GM23338 (cell line): ENCODE data around the gene SELE. TPM values are rescaled to one million over a fixed set of nuclear protein-coding genes. Genes with fewer than 3 reads are reported as not detected.

Experiments used
- ATAC-seq: fragments of 200-7000 bp; cut with Tn5 transposase; 3 replicates; pipeline ENCODE4 v1.9.1; 2020
- DNase-seq: peaks from one replicate; pipeline ENCODE4 v3.0.0-alpha.2; 2015; ENCODE audit warnings: low spot score
- H2AFZ ChIP-seq: fragments of 200-600 bp; sonication (generic); 2 replicates; pipeline ENCODE4 v1.8.0; 2016; ENCODE audit warnings: antibody characterized with exemption, mild to moderate bottlenecking, moderate library complexity
- H3F3A ChIP-seq: fragments of 200-600 bp; sonication (generic); replicated peaks from 2 replicates; pipeline ENCODE4 v1.8.0; 2017; ENCODE audit warnings: antibody characterized with exemption, mixed run types, low read depth
- H3K27ac ChIP-seq: fragments of 200-600 bp; sonication (generic); 2 replicates; pipeline ENCODE4 v1.6.1; 2016; ENCODE audit warnings: low read depth
- H3K27me3 ChIP-seq: fragments of 200-600 bp; sonication (generic); 2 replicates; pipeline ENCODE4 v1.8.0; 2016; ENCODE audit warnings: mild to moderate bottlenecking, mixed run types, moderate library complexity; ENCODE audit not compliant: insufficient read depth
- H3K36me3 ChIP-seq: fragments of 200-600 bp; sonication (generic); 2 replicates; pipeline ENCODE4 v1.8.0; 2016; ENCODE audit warnings: mild to moderate bottlenecking; ENCODE audit not compliant: insufficient read depth
- H3K4me1 ChIP-seq: fragments of 200-600 bp; sonication (generic); 2 replicates; pipeline ENCODE4 v1.8.0; 2016; ENCODE audit warnings: mild to moderate bottlenecking, moderate library complexity; ENCODE audit not compliant: insufficient read depth
- H3K4me2 ChIP-seq: fragments of 200-600 bp; sonication (generic); 2 replicates; pipeline ENCODE4 v1.7.1; 2017; ENCODE audit warnings: mixed run types
- H3K4me3 ChIP-seq: fragments of 200-600 bp; sonication (generic); 2 replicates; pipeline ENCODE4 v1.6.1; 2016; ENCODE audit warnings: mixed run types
- H3K79me2 ChIP-seq: fragments of 200-600 bp; sonication (generic); replicated peaks from 2 replicates; pipeline ENCODE4 v1.8.0; 2017; ENCODE audit warnings: mild to moderate bottlenecking; ENCODE audit not compliant: insufficient read depth
- H3K9me2 ChIP-seq: fragments of 200-600 bp; sonication (generic); 2 replicates; pipeline ENCODE4 v1.8.0; 2017; ENCODE audit not compliant: insufficient read depth
- H4K20me1 ChIP-seq: fragments of 200-600 bp; sonication (generic); replicated peaks from 2 replicates; pipeline ENCODE4 v1.8.0; 2017; ENCODE audit warnings: mild to moderate bottlenecking; ENCODE audit not compliant: insufficient read depth
- H3K27ac Mint-ChIP-seq: 2 replicates; pipeline ENCODE4 v1.8.0; 2020; ENCODE audit warnings: inconsistent platforms, mild to moderate bottlenecking, moderate library complexity, mixed read lengths
- H3K27me3 Mint-ChIP-seq: 3 replicates; pipeline ENCODE4 v1.8.0; 2022; ENCODE audit warnings: low read depth, mild to moderate bottlenecking, moderate library complexity, mixed read lengths, inconsistent platforms; ENCODE audit not compliant: insufficient read depth, poor library complexity
- H3K36me3 Mint-ChIP-seq: 3 replicates; pipeline ENCODE4 v1.8.0; 2021; ENCODE audit warnings: low read depth, mild to moderate bottlenecking, inconsistent platforms, moderate library complexity, mixed read lengths
- H3K4me1 Mint-ChIP-seq: 3 replicates; pipeline ENCODE4 v1.8.0; 2020; ENCODE audit warnings: mild to moderate bottlenecking, inconsistent platforms, mixed read lengths
- H3K4me3 Mint-ChIP-seq: 3 replicates; pipeline ENCODE4 v1.8.0; 2021; ENCODE audit warnings: moderate library complexity, mild to moderate bottlenecking, inconsistent platforms, mixed read lengths
- H3K9me3 Mint-ChIP-seq: 3 replicates; pipeline ENCODE4 v1.8.0; 2020; ENCODE audit warnings: moderate library complexity, mild to moderate bottlenecking, inconsistent platforms, mixed read lengths
- CREB1 ChIP-seq: fragments of 250-450 bp; sonication (Bioruptor Pico); IDR thresholded peaks from 2 replicates; pipeline ENCODE4 v1.5.0; 2020; ENCODE audit warnings: low read depth, mild to moderate bottlenecking, moderate library complexity
- EZH2 ChIP-seq: fragments of 200-600 bp; sonication (generic); IDR thresholded peaks from one replicate; pipeline ENCODE4 v1.8.0; 2017; ENCODE audit warnings: antibody characterized with exemption, mild to moderate bottlenecking, low read depth; ENCODE audit not compliant: unreplicated experiment
- EZH2phosphoT487 ChIP-seq: fragments of 200-600 bp; sonication (generic); IDR thresholded peaks from one replicate; pipeline ENCODE4 v1.8.1; 2018; ENCODE audit warnings: antibody characterized with exemption; ENCODE audit not compliant: unreplicated experiment
- JUNB ChIP-seq: IDR thresholded peaks from one replicate; pipeline ENCODE4 v1.6.1; 2016; ENCODE audit warnings: antibody characterized with exemption; ENCODE audit not compliant: unreplicated experiment
- NANOG ChIP-seq: IDR thresholded peaks from 2 replicates; pipeline ENCODE4 v1.6.1; 2016; ENCODE audit warnings: antibody characterized with exemption, borderline replicate concordance
- POLR2AphosphoS5 ChIP-seq: IDR thresholded peaks from 2 replicates; pipeline ENCODE4 v1.6.1; 2016; ENCODE audit warnings: antibody characterized with exemption, low read depth
- STAT1 ChIP-seq: IDR thresholded peaks from one replicate; pipeline ENCODE4 v1.6.1; 2016; ENCODE audit warnings: antibody characterized with exemption; ENCODE audit not compliant: unreplicated experiment
- ZNF114 ChIP-seq: fragments of 250-450 bp; sonication (Bioruptor Pico); IDR thresholded peaks from 2 replicates; pipeline ENCODE4 v1.5.0; 2020; ENCODE audit warnings: mild to moderate bottlenecking, moderate library complexity
- ZNF331 ChIP-seq: fragments of 250-450 bp; sonication (Bioruptor Pico); IDR thresholded peaks from 2 replicates; pipeline ENCODE4 v1.5.0; 2020; ENCODE audit warnings: low read depth, mild to moderate bottlenecking, moderate library complexity
- polyA plus RNA-seq: library from polyadenylated mRNA; unstranded; fragments of >200 nt; fragmentation: Nextera tagmentation; extraction: Ambion mirVana; gene quantifications from 2 replicates; pipeline ENCODE4 v1.2.1, GENCODE V29; 2016
- total RNA-seq: library from RNA; depleted of rRNA; stranded (reverse); fragments of >200 nt; shearing (Covaris generic); gene quantifications from 2 replicates; pipeline ENCODE4 v1.2.3, GENCODE V29; 2014
- TF ChIP-seq, protein P1 (sequence below), 2 experiments: fragments of 200-600 bp in 1 of 2; sonication (generic) in 1 of 2; conservative IDR thresholded peaks; 2 replicates each; pipeline versions ENCODE4 v1.5.1 to v1.6.1; 2016 to 2017; ENCODE audit warnings: antibody characterized with exemption in 2 of 2, low read depth in 2 of 2, mild to moderate bottlenecking in 2 of 2, moderate library complexity in 1 of 2
- TF ChIP-seq, protein P2 (sequence below): IDR thresholded peaks from one replicate; pipeline ENCODE4 v1.6.1; 2018; ENCODE audit warnings: antibody characterized with exemption; ENCODE audit not compliant: unreplicated experiment
- TF ChIP-seq, protein P3 (sequence below): IDR thresholded peaks from 2 replicates; pipeline ENCODE4 v1.6.1; 2016; ENCODE audit warnings: antibody characterized with exemption
- TF ChIP-seq, protein P4 (sequence below): fragments of 250-450 bp; sonication (Bioruptor Pico); IDR thresholded peaks from 2 replicates; pipeline ENCODE4 v1.5.0; 2020; ENCODE audit warnings: mild to moderate bottlenecking, moderate library complexity

The SELE gene
- total and polyA plus RNA-seq, 2 experiments from 2014 or later: not detected

DNA sequence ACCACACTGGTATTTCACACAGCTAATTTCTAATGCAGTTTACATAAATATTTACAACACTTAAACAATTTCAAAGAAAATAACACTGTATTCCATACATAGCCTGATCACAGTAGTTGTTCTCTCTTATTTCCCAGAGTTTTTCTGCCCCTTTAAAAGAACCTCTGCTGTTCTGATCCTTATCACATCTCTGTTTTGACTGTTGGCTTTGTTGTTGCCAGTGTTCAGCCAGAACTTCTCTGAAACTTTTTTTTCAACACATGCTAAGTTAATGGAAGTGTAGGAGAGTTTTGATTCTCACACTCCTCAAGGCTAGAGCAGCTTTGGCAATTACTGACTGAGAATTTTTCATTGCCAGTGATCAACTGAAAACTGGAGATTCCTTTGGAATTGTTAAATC lies 11.1 kb downstream of the SELE start:
- no peak overlapping the region for H3K4me3 ChIP-seq
- no peaks in the 10 kb centered on the region for H3K79me2 ChIP-seq
- no peak for ATAC-seq
- H2AFZ ChIP-seq: no peak overlapping the region
- no peaks in the 10 kb centered on the region for H3K9me3 Mint-ChIP-seq
- DNase-seq: no peak
- H3K27ac ChIP-seq: no peak overlapping the region
- H3K9me2 ChIP-seq: peaks cover 5% of the 10 kb centered on the region; the same call in 1 of the 2 replicates
- H4K20me1 ChIP-seq: no peaks in the 10 kb centered on the region
- H3K4me1 ChIP-seq: no peaks in the 10 kb centered on the region
- no peaks in the 10 kb centered on the region for H3F3A ChIP-seq
- H3K4me3 Mint-ChIP-seq: no peak overlapping the region
- no peaks in the 10 kb centered on the region for H3K36me3 ChIP-seq
- no peak for TF ChIP-seq EZH2phosphoT487
- no peak for TF ChIP-seq CREB1 (CRISPR knock-in tag)
- TF ChIP-seq STAT1: no peak
- TF ChIP-seq, protein P1, sequence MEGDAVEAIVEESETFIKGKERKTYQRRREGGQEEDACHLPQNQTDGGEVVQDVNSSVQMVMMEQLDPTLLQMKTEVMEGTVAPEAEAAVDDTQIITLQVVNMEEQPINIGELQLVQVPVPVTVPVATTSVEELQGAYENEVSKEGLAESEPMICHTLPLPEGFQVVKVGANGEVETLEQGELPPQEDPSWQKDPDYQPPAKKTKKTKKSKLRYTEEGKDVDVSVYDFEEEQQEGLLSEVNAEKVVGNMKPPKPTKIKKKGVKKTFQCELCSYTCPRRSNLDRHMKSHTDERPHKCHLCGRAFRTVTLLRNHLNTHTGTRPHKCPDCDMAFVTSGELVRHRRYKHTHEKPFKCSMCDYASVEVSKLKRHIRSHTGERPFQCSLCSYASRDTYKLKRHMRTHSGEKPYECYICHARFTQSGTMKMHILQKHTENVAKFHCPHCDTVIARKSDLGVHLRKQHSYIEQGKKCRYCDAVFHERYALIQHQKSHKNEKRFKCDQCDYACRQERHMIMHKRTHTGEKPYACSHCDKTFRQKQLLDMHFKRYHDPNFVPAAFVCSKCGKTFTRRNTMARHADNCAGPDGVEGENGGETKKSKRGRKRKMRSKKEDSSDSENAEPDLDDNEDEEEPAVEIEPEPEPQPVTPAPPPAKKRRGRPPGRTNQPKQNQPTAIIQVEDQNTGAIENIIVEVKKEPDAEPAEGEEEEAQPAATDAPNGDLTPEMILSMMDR (conservative IDR thresholded peaks at IDR 0.05; ENCODE audit: low read depth in 2 of 2): no peak
- TF ChIP-seq ZNF114 (CRISPR knock-in tag): no peak
- TF ChIP-seq, protein P2, sequence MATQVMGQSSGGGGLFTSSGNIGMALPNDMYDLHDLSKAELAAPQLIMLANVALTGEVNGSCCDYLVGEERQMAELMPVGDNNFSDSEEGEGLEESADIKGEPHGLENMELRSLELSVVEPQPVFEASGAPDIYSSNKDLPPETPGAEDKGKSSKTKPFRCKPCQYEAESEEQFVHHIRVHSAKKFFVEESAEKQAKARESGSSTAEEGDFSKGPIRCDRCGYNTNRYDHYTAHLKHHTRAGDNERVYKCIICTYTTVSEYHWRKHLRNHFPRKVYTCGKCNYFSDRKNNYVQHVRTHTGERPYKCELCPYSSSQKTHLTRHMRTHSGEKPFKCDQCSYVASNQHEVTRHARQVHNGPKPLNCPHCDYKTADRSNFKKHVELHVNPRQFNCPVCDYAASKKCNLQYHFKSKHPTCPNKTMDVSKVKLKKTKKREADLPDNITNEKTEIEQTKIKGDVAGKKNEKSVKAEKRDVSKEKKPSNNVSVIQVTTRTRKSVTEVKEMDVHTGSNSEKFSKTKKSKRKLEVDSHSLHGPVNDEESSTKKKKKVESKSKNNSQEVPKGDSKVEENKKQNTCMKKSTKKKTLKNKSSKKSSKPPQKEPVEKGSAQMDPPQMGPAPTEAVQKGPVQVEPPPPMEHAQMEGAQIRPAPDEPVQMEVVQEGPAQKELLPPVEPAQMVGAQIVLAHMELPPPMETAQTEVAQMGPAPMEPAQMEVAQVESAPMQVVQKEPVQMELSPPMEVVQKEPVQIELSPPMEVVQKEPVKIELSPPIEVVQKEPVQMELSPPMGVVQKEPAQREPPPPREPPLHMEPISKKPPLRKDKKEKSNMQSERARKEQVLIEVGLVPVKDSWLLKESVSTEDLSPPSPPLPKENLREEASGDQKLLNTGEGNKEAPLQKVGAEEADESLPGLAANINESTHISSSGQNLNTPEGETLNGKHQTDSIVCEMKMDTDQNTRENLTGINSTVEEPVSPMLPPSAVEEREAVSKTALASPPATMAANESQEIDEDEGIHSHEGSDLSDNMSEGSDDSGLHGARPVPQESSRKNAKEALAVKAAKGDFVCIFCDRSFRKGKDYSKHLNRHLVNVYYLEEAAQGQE: no peak
- TF ChIP-seq EZH2: no peak
- TF ChIP-seq, protein P3, sequence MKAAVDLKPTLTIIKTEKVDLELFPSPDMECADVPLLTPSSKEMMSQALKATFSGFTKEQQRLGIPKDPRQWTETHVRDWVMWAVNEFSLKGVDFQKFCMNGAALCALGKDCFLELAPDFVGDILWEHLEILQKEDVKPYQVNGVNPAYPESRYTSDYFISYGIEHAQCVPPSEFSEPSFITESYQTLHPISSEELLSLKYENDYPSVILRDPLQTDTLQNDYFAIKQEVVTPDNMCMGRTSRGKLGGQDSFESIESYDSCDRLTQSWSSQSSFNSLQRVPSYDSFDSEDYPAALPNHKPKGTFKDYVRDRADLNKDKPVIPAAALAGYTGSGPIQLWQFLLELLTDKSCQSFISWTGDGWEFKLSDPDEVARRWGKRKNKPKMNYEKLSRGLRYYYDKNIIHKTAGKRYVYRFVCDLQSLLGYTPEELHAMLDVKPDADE: no peak
- TF ChIP-seq POLR2AphosphoS5: no peak
- TF ChIP-seq JUNB: no peak
- TF ChIP-seq, protein P4, sequence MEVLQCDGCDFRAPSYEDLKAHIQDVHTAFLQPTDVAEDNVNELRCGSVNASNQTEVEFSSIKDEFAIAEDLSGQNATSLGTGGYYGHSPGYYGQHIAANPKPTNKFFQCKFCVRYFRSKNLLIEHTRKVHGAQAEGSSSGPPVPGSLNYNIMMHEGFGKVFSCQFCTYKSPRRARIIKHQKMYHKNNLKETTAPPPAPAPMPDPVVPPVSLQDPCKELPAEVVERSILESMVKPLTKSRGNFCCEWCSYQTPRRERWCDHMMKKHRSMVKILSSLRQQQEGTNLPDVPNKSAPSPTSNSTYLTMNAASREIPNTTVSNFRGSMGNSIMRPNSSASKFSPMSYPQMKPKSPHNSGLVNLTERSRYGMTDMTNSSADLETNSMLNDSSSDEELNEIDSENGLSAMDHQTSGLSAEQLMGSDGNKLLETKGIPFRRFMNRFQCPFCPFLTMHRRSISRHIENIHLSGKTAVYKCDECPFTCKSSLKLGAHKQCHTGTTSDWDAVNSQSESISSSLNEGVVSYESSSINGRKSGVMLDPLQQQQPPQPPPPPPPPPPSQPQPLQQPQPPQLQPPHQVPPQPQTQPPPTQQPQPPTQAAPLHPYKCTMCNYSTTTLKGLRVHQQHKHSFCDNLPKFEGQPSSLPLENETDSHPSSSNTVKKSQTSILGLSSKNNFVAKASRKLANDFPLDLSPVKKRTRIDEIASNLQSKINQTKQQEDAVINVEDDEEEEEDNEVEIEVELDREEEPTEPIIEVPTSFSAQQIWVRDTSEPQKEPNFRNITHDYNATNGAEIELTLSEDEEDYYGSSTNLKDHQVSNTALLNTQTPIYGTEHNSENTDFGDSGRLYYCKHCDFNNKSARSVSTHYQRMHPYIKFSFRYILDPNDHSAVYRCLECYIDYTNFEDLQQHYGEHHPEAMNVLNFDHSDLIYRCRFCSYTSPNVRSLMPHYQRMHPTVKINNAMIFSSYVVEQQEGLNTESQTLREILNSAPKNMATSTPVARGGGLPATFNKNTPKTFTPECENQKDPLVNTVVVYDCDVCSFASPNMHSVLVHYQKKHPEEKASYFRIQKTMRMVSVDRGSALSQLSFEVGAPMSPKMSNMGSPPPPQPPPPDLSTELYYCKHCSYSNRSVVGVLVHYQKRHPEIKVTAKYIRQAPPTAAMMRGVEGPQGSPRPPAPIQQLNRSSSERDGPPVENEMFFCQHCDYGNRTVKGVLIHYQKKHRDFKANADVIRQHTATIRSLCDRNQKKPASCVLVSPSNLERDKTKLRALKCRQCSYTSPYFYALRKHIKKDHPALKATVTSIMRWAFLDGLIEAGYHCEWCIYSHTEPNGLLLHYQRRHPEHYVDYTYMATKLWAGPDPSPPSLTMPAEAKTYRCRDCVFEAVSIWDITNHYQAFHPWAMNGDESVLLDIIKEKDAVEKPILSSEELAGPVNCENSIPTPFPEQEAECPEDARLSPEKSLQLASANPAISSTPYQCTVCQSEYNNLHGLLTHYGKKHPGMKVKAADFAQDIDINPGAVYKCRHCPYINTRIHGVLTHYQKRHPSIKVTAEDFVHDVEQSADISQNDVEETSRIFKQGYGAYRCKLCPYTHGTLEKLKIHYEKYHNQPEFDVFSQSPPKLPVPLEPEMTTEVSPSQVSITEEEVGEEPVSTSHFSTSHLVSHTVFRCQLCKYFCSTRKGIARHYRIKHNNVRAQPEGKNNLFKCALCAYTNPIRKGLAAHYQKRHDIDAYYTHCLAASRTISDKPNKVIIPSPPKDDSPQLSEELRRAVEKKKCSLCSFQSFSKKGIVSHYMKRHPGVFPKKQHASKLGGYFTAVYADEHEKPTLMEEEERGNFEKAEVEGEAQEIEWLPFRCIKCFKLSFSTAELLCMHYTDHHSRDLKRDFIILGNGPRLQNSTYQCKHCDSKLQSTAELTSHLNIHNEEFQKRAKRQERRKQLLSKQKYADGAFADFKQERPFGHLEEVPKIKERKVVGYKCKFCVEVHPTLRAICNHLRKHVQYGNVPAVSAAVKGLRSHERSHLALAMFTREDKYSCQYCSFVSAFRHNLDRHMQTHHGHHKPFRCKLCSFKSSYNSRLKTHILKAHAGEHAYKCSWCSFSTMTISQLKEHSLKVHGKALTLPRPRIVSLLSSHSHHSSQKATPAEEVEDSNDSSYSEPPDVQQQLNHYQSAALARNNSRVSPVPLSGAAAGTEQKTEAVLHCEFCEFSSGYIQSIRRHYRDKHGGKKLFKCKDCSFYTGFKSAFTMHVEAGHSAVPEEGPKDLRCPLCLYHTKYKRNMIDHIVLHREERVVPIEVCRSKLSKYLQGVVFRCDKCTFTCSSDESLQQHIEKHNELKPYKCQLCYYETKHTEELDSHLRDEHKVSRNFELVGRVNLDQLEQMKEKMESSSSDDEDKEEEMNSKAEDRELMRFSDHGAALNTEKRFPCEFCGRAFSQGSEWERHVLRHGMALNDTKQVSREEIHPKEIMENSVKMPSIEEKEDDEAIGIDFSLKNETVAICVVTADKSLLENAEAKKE (CRISPR knock-in tag): no peak
- TF ChIP-seq ZNF331: no peak
- TF ChIP-seq NANOG: no peak
- no peak overlapping the region for H3K4me2 ChIP-seq
- no peaks in the 10 kb centered on the region for H3K36me3 Mint-ChIP-seq
- H3K27ac Mint-ChIP-seq: no peak overlapping the region
- no peaks in the 10 kb centered on the region for H3K4me1 Mint-ChIP-seq
- peaks cover 3% of the 10 kb centered on the region for H3K27me3 Mint-ChIP-seq
- no peaks in the 10 kb centered on the region for H3K27me3 ChIP-seq
